Epithelial cell of alveolus of lung (primary cell): ENCODE measurements around the gene GPNMB. TPM values are rescaled to one million over a fixed set of nuclear protein-coding genes. Genes with fewer than 3 reads are reported as not detected.

Source experiments
- total RNA-seq: library from RNA; depleted of rRNA; stranded (reverse); fragments of >200 nt; gene quantifications from 2 replicates; pipeline ENCODE4 v1.2.1, GENCODE V29; 2015

GPNMB gene
- 5.1 and 13.7 TPM in 2 replicates for total RNA-seq

GRCh38 chr7:23246555-23246954, at the start of gene GPNMB:
Gene GPNMB (plus strand): TSS chr7:23246775. CDS start chr7:23246858, 83 bp downstream.

DNA sequence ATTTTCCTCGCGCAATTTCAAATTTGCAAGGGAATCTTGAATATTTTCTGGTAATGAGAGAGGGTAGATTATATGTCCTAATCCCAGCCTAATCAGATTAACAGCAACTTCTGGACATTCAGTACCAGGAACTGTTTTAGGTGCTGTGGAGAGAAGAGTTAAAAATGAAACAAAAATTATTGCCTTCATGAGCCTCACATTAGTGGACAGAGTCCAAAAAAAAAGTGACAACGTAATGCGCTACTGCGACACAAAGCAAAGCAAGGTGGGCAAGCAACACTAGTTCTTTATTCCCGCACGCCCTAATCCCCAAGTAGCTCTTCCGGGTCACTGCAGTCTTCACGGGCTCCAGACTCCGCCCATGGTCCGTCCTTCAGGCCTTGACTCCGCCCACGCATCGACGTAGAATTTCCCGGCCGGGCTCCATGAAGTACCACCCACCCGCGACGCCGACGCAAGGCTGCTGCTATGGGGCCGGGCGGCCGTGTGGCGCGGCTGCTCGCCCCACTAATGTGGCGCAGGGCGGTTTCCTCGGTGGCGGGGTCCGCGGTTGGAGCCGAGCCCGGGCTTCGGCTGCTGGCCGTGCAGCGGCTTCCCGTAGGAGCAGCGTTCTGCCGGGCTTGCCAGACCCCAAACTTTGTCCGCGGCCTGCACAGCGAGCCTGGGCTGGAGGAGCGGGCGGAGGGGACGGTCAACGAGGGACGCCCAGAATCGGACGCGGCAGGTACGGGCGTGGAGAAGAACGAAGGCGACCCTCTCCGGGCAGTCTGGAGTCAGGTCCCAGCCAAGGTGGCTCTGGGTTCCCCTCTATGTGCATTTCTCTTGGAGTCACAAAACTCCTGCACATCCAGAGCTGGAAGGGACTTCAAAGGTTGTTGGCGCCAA, 52.6 kb downstream of the GPNMB start, which contains the start of gene MALSU1:
Gene MALSU1 (plus strand): TSS at position 455 of the 885 bp plus-strand sequence. CDS start 14 bp downstream, at position 469.

Other genes starting within 250 kb of the GPNMB start
- gene HYCC1, start 232.6 kb upstream of the GPNMB start, total RNA-seq: 56.4 and 83.0 TPM in 2 replicates
- 22.9 and 27.7 TPM in 2 replicates for gene KLHL7, start 141.0 kb upstream of the GPNMB start, total RNA-seq
- 18.0 and 35.6 TPM in 2 replicates for gene NUP42, start 64.7 kb upstream of the GPNMB start, total RNA-seq
- 76.0 and 82.0 TPM in 2 replicates for gene MALSU1, start 52.6 kb downstream of the GPNMB start, total RNA-seq
- gene IGF2BP3, start 223.7 kb downstream of the GPNMB start, total RNA-seq: 22.2 and 44.3 TPM in 2 replicates